Astrocyte of the spinal cord (primary cell): Measurements from ENCODE around the gene LACTBL1.

Experiments
- DNase-seq: peaks from one replicate; pipeline ENCODE4 v3.0.0; 2011; ENCODE audit warnings: low read depth, low spot score
- H3K4me3 ChIP-seq: 2 replicates; pipeline ENCODE4 v1.5.1; 2011; ENCODE audit warnings: low read depth, mild to moderate bottlenecking, low read length, moderate library complexity
- CTCF ChIP-seq: IDR thresholded peaks from 2 replicates; pipeline ENCODE4 v1.5.1; 2012; ENCODE audit warnings: low read depth, mild to moderate bottlenecking, low read length, inconsistent platforms
- in situ Hi-C: cut with HindIII; loops from 2 replicates; pipeline ENCODE4 v1.10.0; 2017; ENCODE audit warnings: low sequenced_read_pairs

LACTBL1 gene

GRCh38 chr1:22966309-22966708 lies 6.4 kb downstream of the LACTBL1 start:
- DNase-seq = no peak
- no peak overlapping the region for H3K4me3 ChIP-seq
- no peak for TF ChIP-seq CTCF
- in situ Hi-C loops = no loop called here

- TF ChIP-seq CTCF = no peak
- no peak overlapping the region for H3K4me3 ChIP-seq
- in situ Hi-C loops = no loop called here
- DNase-seq = no peak
Measured at GRCh38 chr1:22963044-22963677, 9.5 kb downstream of the LACTBL1 start.

- no peak for TF ChIP-seq CTCF
- H3K4me3 ChIP-seq = no peak overlapping the region
- no peak for DNase-seq
- in situ Hi-C loops = no loop called here
Measured at GRCh38 chr1:22962558-22962957, 10.1 kb downstream of the LACTBL1 start.

GRCh38 chr1:22959545-22960360 lies 12.9 kb downstream of the LACTBL1 start:
- no peak for TF ChIP-seq CTCF
- H3K4me3 ChIP-seq = no peak overlapping the region
- in situ Hi-C loops = no loop called here
- no peak for DNase-seq

- no peak for DNase-seq
- in situ Hi-C loops = no loop called here
Measured at GRCh38 chr1:22958556-22958955, 14.1 kb downstream of the LACTBL1 start.

GRCh38 chr1:22957066-22957465 lies 15.6 kb downstream of the LACTBL1 start:
- H3K4me3 ChIP-seq = no peak overlapping the region
- no peak for TF ChIP-seq CTCF
- in situ Hi-C loops = no loop called here
- no peak for DNase-seq

More at GRCh38 chr1:22958556-22958955, 14.1 kb downstream of the LACTBL1 start:
- TF ChIP-seq CTCF = no peak
- no peak overlapping the region for H3K4me3 ChIP-seq
